K562 (cell line): ENCODE data around the gene MECP2. TPM values are rescaled to one million over a fixed set of nuclear protein-coding genes. Genes with fewer than 3 reads are reported as not detected.

Experiments used
- ATF3 ChIP-seq, 2 experiments: fragments of 450-650 bp in 1 of 2; sonication (generic) in 1 of 2; formaldehyde crosslinking in 1 of 2; IDR thresholded peaks in 1 of 2; conservative IDR thresholded peaks in 1 of 2; 2 replicates each; pipeline versions ENCODE4 v1.6.1 to v1.8.1; 2016 to 2023; ENCODE audit warnings: mild to moderate bottlenecking in 2 of 2, moderate library complexity in 2 of 2, inconsistent platforms in 1 of 2, missing genetic modification reagents in 1 of 2
- EGR1 ChIP-seq: fragments of 450-650 bp; conservative IDR thresholded peaks from 2 replicates; pipeline ENCODE4 v1.6.1; 2017; ENCODE audit warnings: mild to moderate bottlenecking
- JUND ChIP-seq, 2 experiments: IDR thresholded peaks; 2 replicates in 1 of 2; 3 replicates in 1 of 2; pipeline ENCODE4 v1.6.1; 2011; ENCODE audit warnings: borderline replicate concordance in 2 of 2, low read depth in 2 of 2, low read length in 2 of 2, improper control_type of control experiment in 1 of 2, missing biosample characterization in 1 of 2, missing genetic modification characterization in 1 of 2, missing genetic modification reagents in 1 of 2
- NFE2 ChIP-seq: IDR thresholded peaks from 2 replicates; pipeline ENCODE4 v1.6.1; 2014; ENCODE audit warnings: antibody characterized with exemption, low read depth
- POLR2G ChIP-seq: fragments of 200-400 bp; formaldehyde crosslinking; IDR thresholded peaks from 2 replicates; pipeline ENCODE4 v1.6.1; 2017; ENCODE audit warnings: low read depth, mild to moderate bottlenecking, antibody characterized with exemption, low read length, moderate library complexity
- RBFOX2 ChIP-seq: fragments of 200-400 bp; formaldehyde crosslinking; IDR thresholded peaks from 2 replicates; pipeline ENCODE4 v1.6.1; 2017; ENCODE audit warnings: low read depth, mild to moderate bottlenecking, low read length, moderate library complexity
- SOX6 ChIP-seq: fragments of 450-650 bp; IDR thresholded peaks from 2 replicates; pipeline ENCODE4 v1.6.1; 2014; ENCODE audit warnings: mild to moderate bottlenecking
- USF1 ChIP-seq: sonication (generic); formaldehyde crosslinking; IDR thresholded peaks from 2 replicates; pipeline ENCODE4 v1.9.0; 2022; ENCODE audit warnings: mild to moderate bottlenecking, missing genetic modification reagents
- polyA plus RNA-seq, 8 experiments: library from polyadenylated mRNA; depleted of rRNA in 4 of 8; stranded (reverse) in 5 of 8; unstranded in 3 of 8; fragments of >200 nt; fragmentation: Nextera tagmentation in 2 of 8; fragmentation: Illumina TruSeq in 1 of 8; extraction: Ambion mirVana in 2 of 8; extraction: Trizol in 1 of 8; gene quantifications; 2 replicates each; pipeline versions ENCODE4 v1.2.1 to v1.2.3, GENCODE V29; 2011 to 2014; ENCODE audit warnings: inconsistent platforms in 1 of 8, missing spikeins in 1 of 8
- total RNA-seq, 7 experiments: library from RNA; depleted of rRNA in 6 of 7; stranded (reverse); fragments of >200 nt in 6 of 7; fragmentation: Illumina TruSeq in 2 of 7; extraction: Trizol in 2 of 7; gene quantifications; 2 replicates each; pipeline versions ENCODE4 v1.2.1 to v1.2.3, GENCODE V29; 2011 to 2021; ENCODE audit warnings: low replicate concordance in 1 of 7
- TF ChIP-seq, protein P1 (sequence below): fragments of 450-650 bp; IDR thresholded peaks from one replicate; pipeline ENCODE4 v1.6.1; 2018; ENCODE audit warnings: mild to moderate bottlenecking, moderate library complexity; ENCODE audit not compliant: partially characterized antibody
- TF ChIP-seq, protein P2 (sequence below): sonication (generic); formaldehyde crosslinking; IDR thresholded peaks from 2 replicates; pipeline ENCODE4 v1.9.0; 2022; ENCODE audit warnings: mild to moderate bottlenecking, missing genetic modification reagents

Gene MECP2
- total and polyA plus RNA-seq, 9 of the 15 experiments (the other 6 are each of a cell fraction or from before 2014, with no cell fraction given): 2.1 to 50.9 (median 30.5) TPM

DNA sequence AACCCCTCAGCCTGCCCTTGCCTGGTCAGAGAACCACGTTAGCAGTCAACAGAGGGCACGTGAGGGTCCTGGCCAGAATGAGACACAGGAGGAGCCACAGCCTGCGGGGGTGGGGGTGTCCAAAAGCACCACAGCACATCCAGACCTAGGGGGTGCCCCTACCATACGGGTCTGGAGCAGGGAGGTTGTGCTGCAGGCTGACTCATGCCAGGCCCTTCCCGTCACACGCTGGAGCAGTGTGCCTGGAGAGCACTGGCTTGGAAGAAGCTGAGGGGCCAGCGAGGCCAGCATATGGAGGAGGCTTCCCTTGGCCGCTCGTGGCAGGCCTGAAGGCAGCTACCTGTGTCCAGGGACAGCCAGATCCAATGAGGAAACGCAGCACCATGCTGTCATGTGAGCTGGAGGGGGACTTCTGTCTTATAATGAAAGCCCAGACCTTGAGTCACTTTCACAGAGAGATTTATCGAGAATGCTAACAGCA, 76.3 kb downstream of the MECP2 start (continued):
- TF ChIP-seq, protein P1, sequence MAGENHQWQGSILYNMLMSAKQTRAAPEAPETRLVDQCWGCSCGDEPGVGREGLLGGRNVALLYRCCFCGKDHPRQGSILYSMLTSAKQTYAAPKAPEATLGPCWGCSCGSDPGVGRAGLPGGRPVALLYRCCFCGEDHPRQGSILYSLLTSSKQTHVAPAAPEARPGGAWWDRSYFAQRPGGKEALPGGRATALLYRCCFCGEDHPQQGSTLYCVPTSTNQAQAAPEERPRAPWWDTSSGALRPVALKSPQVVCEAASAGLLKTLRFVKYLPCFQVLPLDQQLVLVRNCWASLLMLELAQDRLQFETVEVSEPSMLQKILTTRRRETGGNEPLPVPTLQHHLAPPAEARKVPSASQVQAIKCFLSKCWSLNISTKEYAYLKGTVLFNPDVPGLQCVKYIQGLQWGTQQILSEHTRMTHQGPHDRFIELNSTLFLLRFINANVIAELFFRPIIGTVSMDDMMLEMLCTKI: no peak
- 0 out of 2 replicates have a peak, but pooled peaks have one; percentile 13 for TF ChIP-seq NFE2
- peak; percentile 58 for TF ChIP-seq POLR2G
- 0 out of 2 replicates have a peak, but pooled peaks have one; percentile 3 for TF ChIP-seq JUND (IDR thresholded peaks at IDR 0.05; ENCODE audit: borderline replicate concordance, low read depth, low read length)
- TF ChIP-seq JUND (tag; IDR thresholded peaks at IDR 0.05; ENCODE audit: borderline replicate concordance, low read depth, low read length): no peak
- 0 out of 2 replicates have a peak, but pooled peaks have one; percentile 18 for TF ChIP-seq USF1 (CRISPR knock-in tag)
- peak; percentile 40; the same call in 1 of the 2 replicates for TF ChIP-seq EGR1
- peak; percentile 19; the same call in 1 of the 2 replicates for TF ChIP-seq ATF3 (IDR thresholded peaks at IDR 0.05)
- no peak for TF ChIP-seq ATF3 (CRISPR knock-in tag; conservative IDR thresholded peaks at IDR 0.05)
- TF ChIP-seq, protein P2, sequence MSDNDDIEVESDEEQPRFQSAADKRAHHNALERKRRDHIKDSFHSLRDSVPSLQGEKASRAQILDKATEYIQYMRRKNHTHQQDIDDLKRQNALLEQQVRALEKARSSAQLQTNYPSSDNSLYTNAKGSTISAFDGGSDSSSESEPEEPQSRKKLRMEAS (CRISPR knock-in tag): 0 out of 2 replicates have a peak, but pooled peaks have one; percentile 22
- no peak for TF ChIP-seq SOX6
- TF ChIP-seq RBFOX2: 0 out of 2 replicates have a peak, but pooled peaks have one; percentile 16
